Neuronal stem cell (in vitro differentiated cells): ENCODE results near the gene LAIR1.
A peak's percentile ranks its signal among the peaks of the same experiment; 100 is the strongest.

Experiments
- DNase-seq: peaks from one replicate; pipeline ENCODE4 v3.0.0-alpha.2; 2013; ENCODE audit warnings: low spot score
- H2AFZ ChIP-seq: one replicate; pipeline ENCODE4 v1.6.1; 2013; ENCODE audit warnings: mild to moderate bottlenecking, low read length, inconsistent platforms
- H2AK5ac ChIP-seq: 2 replicates; pipeline ENCODE4 v1.6.1; 2013; ENCODE audit warnings: low read depth, mild to moderate bottlenecking, inconsistent platforms, low read length, moderate library complexity, mixed read lengths
- H2BK120ac ChIP-seq: 2 replicates; pipeline ENCODE4 v1.6.1; 2013; ENCODE audit warnings: low read depth, mild to moderate bottlenecking, inconsistent platforms, low read length, moderate library complexity, mixed read lengths
- H2BK12ac ChIP-seq: one replicate; pipeline ENCODE4 v1.6.1; 2013; ENCODE audit warnings: low read length, inconsistent platforms
- H2BK15ac ChIP-seq: 2 replicates; pipeline ENCODE4 v1.6.1; 2013; ENCODE audit warnings: mild to moderate bottlenecking, low read length, inconsistent platforms, mixed read lengths
- H2BK5ac ChIP-seq: one replicate; pipeline ENCODE4 v1.6.1; 2013; ENCODE audit warnings: inconsistent platforms, mild to moderate bottlenecking, low read length, moderate library complexity
- H3K14ac ChIP-seq: one replicate; pipeline ENCODE4 v1.6.1; 2013; ENCODE audit warnings: low read length, inconsistent platforms
- H3K18ac ChIP-seq: 2 replicates; pipeline ENCODE4 v1.6.1; 2013; ENCODE audit warnings: low read length, inconsistent platforms
- H3K23ac ChIP-seq: 2 replicates; pipeline ENCODE4 v1.6.1; 2013; ENCODE audit warnings: low read depth, mild to moderate bottlenecking, mixed read lengths, low read length, inconsistent platforms; ENCODE audit not compliant: poor library complexity
- H3K27ac ChIP-seq: replicated peaks from 3 replicates; pipeline ENCODE4 v1.5.1; 2013; ENCODE audit warnings: low read length, inconsistent platforms
- H3K27me3 ChIP-seq, 3 experiments: 2 replicates each; pipeline ENCODE4 v1.6.1; 2013; ENCODE audit warnings: low read length in 3 of 3, mild to moderate bottlenecking in 2 of 3, inconsistent platforms in 1 of 3, low read depth in 1 of 3, mixed read lengths in 1 of 3, moderate library complexity in 1 of 3; ENCODE audit not compliant: control insufficient read depth in 3 of 3, insufficient read depth in 3 of 3
- H3K36me3 ChIP-seq, 2 donors: replicated peaks in 1 of 2; 2 replicates each; pipeline ENCODE4 v1.6.1; 2013; ENCODE audit warnings: low read length in 2 of 2; ENCODE audit not compliant: control insufficient read depth in 2 of 2, insufficient read depth in 2 of 2
- H3K4ac ChIP-seq: 2 replicates; pipeline ENCODE4 v1.6.1; 2013; ENCODE audit warnings: inconsistent platforms, mild to moderate bottlenecking, low read length, moderate library complexity
- H3K4me1 ChIP-seq, 2 donors: 1 replicate in 1 of 2; 2 replicates in 1 of 2; pipeline ENCODE4 v1.6.1; 2013; ENCODE audit warnings: low read length in 2 of 2, low read depth in 1 of 2; ENCODE audit not compliant: control insufficient read depth in 2 of 2, insufficient read depth in 1 of 2
- H3K4me2 ChIP-seq: one replicate; pipeline ENCODE4 v1.6.1; 2013; ENCODE audit warnings: mild to moderate bottlenecking, low read length, inconsistent platforms; ENCODE audit not compliant: insufficient read depth, poor library complexity, severe bottlenecking
- H3K4me3 ChIP-seq, 2 donors: 2 replicates each; pipeline ENCODE4 v1.5.1; 2013; ENCODE audit warnings: low read length in 2 of 2, mild to moderate bottlenecking in 2 of 2, inconsistent platforms in 1 of 2, moderate library complexity in 1 of 2
- H3K79me1 ChIP-seq: one replicate; pipeline ENCODE4 v1.6.1; 2013; ENCODE audit warnings: low read depth, mild to moderate bottlenecking, inconsistent platforms, low read length, moderate library complexity
- H3K9ac ChIP-seq: one replicate; pipeline ENCODE4 v1.6.1; 2013; ENCODE audit warnings: mild to moderate bottlenecking, low read depth, low read length, inconsistent platforms; ENCODE audit not compliant: poor library complexity
- H3K9me3 ChIP-seq, 2 donors: replicated peaks in 1 of 2; 2 replicates each; pipeline versions ENCODE3 to v1.6.1; 2013; ENCODE audit warnings: low read length in 2 of 2, mild to moderate bottlenecking in 2 of 2, inconsistent platforms in 1 of 2, low read depth in 1 of 2, mixed read lengths in 1 of 2, moderate library complexity in 1 of 2; ENCODE audit not compliant: control insufficient read depth in 2 of 2, insufficient read depth in 1 of 2
- H4K8ac ChIP-seq: one replicate; pipeline ENCODE4 v1.6.1; 2013; ENCODE audit warnings: low read depth, mild to moderate bottlenecking, inconsistent platforms, low read length, moderate library complexity
- H4K91ac ChIP-seq: one replicate; pipeline ENCODE4 v1.6.1; 2013; ENCODE audit warnings: low read length, low read depth, mild to moderate bottlenecking, inconsistent platforms; ENCODE audit not compliant: poor library complexity
- WGBS, 2 donors: extraction: QIAGEN DNeasy Blood & Tissue Kit; methylation state at CpG; one replicate each; pipeline ENCODE4 v1.1.7; 2013; ENCODE audit warnings: missing lambda C conversion rate in 2 of 2, mixed read lengths in 1 of 2; ENCODE audit not compliant: insufficient read length in 2 of 2, insufficient replicate concordance in 1 of 2; ENCODE audit errors: extremely low coverage in 2 of 2; 5-methylcytosine and 5-hydroxymethylcytosine counted together

The LAIR1 gene

GRCh38 chr19:54392105-54392504, 27.4 kb upstream of the LAIR1 start:
- Histone ChIP-seq H3K4me3 (no peak overlapping the region), H3K79me1 (no peaks in the 10 kb centered on the region), H3K4me2 (no peak overlapping the region), H2BK12ac (no peak overlapping the region), H3K4ac (no peak overlapping the region), H2BK5ac (no peak overlapping the region), H3K23ac (no peak overlapping the region), H2AFZ (no peak overlapping the region), H2BK120ac (no peak overlapping the region), H3K18ac (no peak overlapping the region), H3K4me1 (peaks cover 2 to 6% of the 10 kb centered on the region in 2 donors), H4K8ac (no peak overlapping the region), H2BK15ac (no peak overlapping the region), H2AK5ac (no peak overlapping the region), H3K14ac (no peak overlapping the region), H3K36me3 (no peaks in the 10 kb centered on the region), H4K91ac (no peak overlapping the region), H3K9ac (no peak overlapping the region), H3K27me3 (peaks cover 0 to 23% (median 2%) of the 10 kb centered on the region in 3 experiments), H3K27ac (no peak overlapping the region), H3K9me3 (no peaks in the 10 kb centered on the region)
- DNase-seq, result no peak
- no CpG with 5 or more reads among the region's 5 CpGs for WGBS, 2 donors

- Histone ChIP-seq H3K4me2 (no peak overlapping the region), H3K4me1 (peaks cover 2 to 6% of the 10 kb centered on the region in 2 donors), H3K4ac (no peak overlapping the region), H3K4me3 (no peak overlapping the region), H3K36me3 (no peaks in the 10 kb centered on the region), H3K9me3 (no peaks in the 10 kb centered on the region), H3K18ac (no peak overlapping the region), H2BK15ac (no peak overlapping the region), H2BK120ac (no peak overlapping the region), H3K27ac (no peak overlapping the region), H2AFZ (no peak overlapping the region), H4K91ac (no peak overlapping the region), H3K79me1 (no peaks in the 10 kb centered on the region), H3K9ac (no peak overlapping the region), H3K23ac (no peak overlapping the region), H4K8ac (no peak overlapping the region), H2BK12ac (no peak overlapping the region), H3K14ac (no peak overlapping the region), H2AK5ac (no peak overlapping the region), H2BK5ac (no peak overlapping the region), H3K27me3 (peaks cover 0 to 24% (median 2%) of the 10 kb centered on the region in 3 experiments)
- no CpG with 5 or more reads among the region's 4 CpGs for WGBS, 2 donors
- no peak for DNase-seq
These were observed 26.9 kb upstream of the LAIR1 start for GRCh38 chr19:54391589-54392061.

GRCh38 chr19:54390942-54391577, 26.3 kb upstream of the LAIR1 start:
- Histone ChIP-seq H3K23ac (no peak overlapping the region), H2AFZ (no peak overlapping the region), H2BK12ac (no peak overlapping the region), H3K4ac (no peak overlapping the region), H3K18ac (no peak overlapping the region), H3K27ac (no peak overlapping the region), H3K27me3 (peaks cover 0 to 24% (median 2%) of the 10 kb centered on the region in 3 experiments), H3K36me3 (no peaks in the 10 kb centered on the region), H2AK5ac (no peak overlapping the region), H3K4me3 (no peak overlapping the region), H2BK120ac (no peak overlapping the region), H3K79me1 (no peaks in the 10 kb centered on the region), H2BK15ac (no peak overlapping the region), H3K14ac (no peak overlapping the region), H3K9me3 (no peaks in the 10 kb centered on the region), H2BK5ac (no peak overlapping the region), H4K8ac (no peak overlapping the region), H4K91ac (no peak overlapping the region), H3K9ac (no peak overlapping the region), H3K4me2 (no peak overlapping the region), H3K4me1 (peaks cover 2 to 6% of the 10 kb centered on the region in 2 donors)
- no CpG with 5 or more reads among the region's 7 CpGs for WGBS, 2 donors
- peak; percentile 83 for DNase-seq

GRCh38 chr19:54389553-54389952, 24.8 kb upstream of the LAIR1 start:
- WGBS, 2 donors, result no CpG with 5 or more reads among the region's 4 CpGs
- no peak overlapping the region for H4K8ac ChIP-seq
- no peak overlapping the region for H4K91ac ChIP-seq
- no peak overlapping the region for H3K9ac ChIP-seq
- H2AFZ ChIP-seq, result no peak overlapping the region
- H3K36me3 ChIP-seq, result no peaks in the 10 kb centered on the region
- H3K4me3 ChIP-seq, result no peak overlapping the region
- H2AK5ac ChIP-seq, result no peak overlapping the region
- no peak overlapping the region for H3K23ac ChIP-seq
- H3K14ac ChIP-seq, result no peak overlapping the region
- no peak overlapping the region for H3K27ac ChIP-seq
- no peak overlapping the region for H2BK15ac ChIP-seq
- H2BK12ac ChIP-seq, result no peak overlapping the region
- no peak for DNase-seq
- no peaks in the 10 kb centered on the region for H3K9me3 ChIP-seq
- H3K79me1 ChIP-seq, result no peaks in the 10 kb centered on the region
- no peak overlapping the region for H3K18ac ChIP-seq
- H3K4ac ChIP-seq, result no peak overlapping the region
- H2BK5ac ChIP-seq, result no peak overlapping the region
- peaks cover 0 to 24% (median 2%) of the 10 kb centered on the region in 3 experiments for H3K27me3 ChIP-seq
- H3K4me1 ChIP-seq, result peaks cover 2 to 6% of the 10 kb centered on the region in 2 donors
- H2BK120ac ChIP-seq, result no peak overlapping the region
- no peak overlapping the region for H3K4me2 ChIP-seq
